Stimulated activated CD4-positive, alpha-beta T cell treated with anti-CD3 and anti-CD28 coated beads, TNF-alpha, amount 100 ng/mL, for 1 hour (primary cell): ENCODE data around the gene OR13J1.
"Not testable (repeated sequence)": the region's sequence is repeated elsewhere in the genome, so short reads cannot be mapped to it uniquely, and the experiment has no call there.

ENCODE experiments used
- DNase-seq, 3 donors: peaks; one replicate each; pipeline ENCODE4 v3.0.0-alpha.2; 2020; ENCODE audit warnings: low read depth in 3 of 3, low spot score in 1 of 3

OR13J1 gene

GRCh38 chr9:35870351-35870923, at the start of gene OR13J1:
Gene OR13J1, minus strand, starts transcription at chr9:35870401. Its CDS starts 0 bp downstream, at chr9:35870401.
- no peak for DNase-seq

- DNase-seq, result no peak
These were observed 49.2 kb upstream of the OR13J1 start for GRCh38 chr9:35919212-35920008.

- no peak for DNase-seq
These were observed 48.6 kb upstream of the OR13J1 start for GRCh38 chr9:35918780-35919179.

- no peak for DNase-seq
These were observed 47.1 kb upstream of the OR13J1 start for GRCh38 chr9:35917261-35917660.

GRCh38 chr9:35915681-35916294, 45.6 kb upstream of the OR13J1 start:
- no peak for DNase-seq

GRCh38 chr9:35914301-35914807, 44.2 kb upstream of the OR13J1 start:
- no peak for DNase-seq

- DNase-seq, result not testable (repeated sequence)
These were observed 43.2 kb upstream of the OR13J1 start for GRCh38 chr9:35913429-35913828.

GRCh38 chr9:35912791-35913400, 42.7 kb upstream of the OR13J1 start:
- no peak for DNase-seq

GRCh38 chr9:35911690-35912089, 41.5 kb upstream of the OR13J1 start:
- DNase-seq, result no peak

- no peak for DNase-seq
These were observed 40.6 kb upstream of the OR13J1 start for GRCh38 chr9:35910613-35911359.

- DNase-seq, result no peak
These were observed 39.7 kb upstream of the OR13J1 start for GRCh38 chr9:35909687-35910612.

GRCh38 chr9:35909274-35909673, 39.1 kb upstream of the OR13J1 start, which contains the start of gene SPAAR:
Gene SPAAR, plus strand, starts transcription at chr9:35909490. Its CDS starts 974 bp downstream, at chr9:35910464.
- DNase-seq, result no peak

- DNase-seq, result no peak
These were observed 38.4 kb upstream of the OR13J1 start for GRCh38 chr9:35908504-35909125.

- DNase-seq, result no peak
These were observed 37.7 kb upstream of the OR13J1 start for GRCh38 chr9:35907711-35908503.

- no peak for DNase-seq
These were observed 36.9 kb upstream of the OR13J1 start for GRCh38 chr9:35906923-35907699.

GRCh38 chr9:35905912-35906679, 35.9 kb upstream of the OR13J1 start, which contains the start of gene HRCT1:
Gene HRCT1, plus strand, starts transcription at chr9:35906202. Its CDS starts 86 bp downstream, at chr9:35906288.
- DNase-seq, result no peak
